ENCODE data around the gene BOLA2B.
"Not testable (repeated sequence)": the region's sequence is repeated elsewhere in the genome, so short reads cannot be mapped to it uniquely, and the experiment has no call there.

BOLA2B gene

GRCh38 chr16:30193615-30194014 lies at the start of gene BOLA2B, which contains the start of gene SLX1A:
Gene BOLA2B, minus strand, starts transcription at chr16:30193666. Its CDS starts 71 bp downstream, at chr16:30193595.
Gene SLX1A, plus strand, starts transcription at chr16:30193875. Its CDS starts 210 bp downstream, at chr16:30194085.
- peak; percentile 99 for FAIRE-seq
- not testable (repeated sequence) for DNase-seq (ENCODE audit: extremely low spot score, insufficient read length, low read depth)

- FAIRE-seq; DNase-seq (ENCODE audit: extremely low spot score, insufficient read length, low read depth): not testable (repeated sequence)
Observed at GRCh38 chr16:30217082-30217481, 23.6 kb upstream of the BOLA2B start.

- FAIRE-seq; DNase-seq (ENCODE audit: extremely low spot score, insufficient read length, low read depth): not testable (repeated sequence)
Observed at GRCh38 chr16:30211414-30211813, 17.9 kb upstream of the BOLA2B start.

- not testable (repeated sequence) for DNase-seq (ENCODE audit: extremely low spot score, insufficient read length, low read depth); FAIRE-seq
Observed at GRCh38 chr16:30209032-30209431, 15.6 kb upstream of the BOLA2B start.

- FAIRE-seq; DNase-seq (ENCODE audit: extremely low spot score, insufficient read length, low read depth): not testable (repeated sequence)
Observed at GRCh38 chr16:30207063-30207704, 13.7 kb upstream of the BOLA2B start.

- not testable (repeated sequence) for FAIRE-seq; DNase-seq (ENCODE audit: extremely low spot score, insufficient read length, low read depth)
Observed at GRCh38 chr16:30206252-30206651, 12.8 kb upstream of the BOLA2B start.

GRCh38 chr16:30205541-30206236 lies 12.2 kb upstream of the BOLA2B start:
- FAIRE-seq; DNase-seq (ENCODE audit: extremely low spot score, insufficient read length, low read depth): not testable (repeated sequence)

- not testable (repeated sequence) for DNase-seq (ENCODE audit: extremely low spot score, insufficient read length, low read depth); FAIRE-seq
Observed at GRCh38 chr16:30199608-30200343, 6.3 kb upstream of the BOLA2B start.

- not testable (repeated sequence) for DNase-seq (ENCODE audit: extremely low spot score, insufficient read length, low read depth); FAIRE-seq
Observed at GRCh38 chr16:30199049-30199448, 5.6 kb upstream of the BOLA2B start, which contains the start of gene SULT1A3. Gene SULT1A3, plus strand, starts transcription at chr16:30199255. Its CDS starts 1,474 bp downstream, at chr16:30200729.

GRCh38 chr16:30197001-30197400 lies 3.5 kb upstream of the BOLA2B start:
- not testable (repeated sequence) for FAIRE-seq

GRCh38 chr16:30194172-30194925 lies 883 bp upstream of the BOLA2B start:
- FAIRE-seq = peak; percentile 83

More at GRCh38 chr16:30197001-30197400, 3.5 kb upstream of the BOLA2B start:
- not testable (repeated sequence) for DNase-seq (ENCODE audit: extremely low spot score, insufficient read length, low read depth)

GRCh38 chr16:30193098-30193497 lies 368 bp downstream of the BOLA2B start:
- FAIRE-seq; DNase-seq (ENCODE audit: extremely low spot score, insufficient read length, low read depth): not testable (repeated sequence)

More at GRCh38 chr16:30194172-30194925, 883 bp upstream of the BOLA2B start:
- not testable (repeated sequence) for DNase-seq (ENCODE audit: extremely low spot score, insufficient read length, low read depth)

GRCh38 chr16:30191158-30191557 lies 2.3 kb downstream of the BOLA2B start:
- FAIRE-seq; DNase-seq (ENCODE audit: extremely low spot score, insufficient read length, low read depth): not testable (repeated sequence)

GRCh38 chr16:30187971-30188561 lies 5.4 kb downstream of the BOLA2B start:
- no peak for DNase-seq (ENCODE audit: extremely low spot score, insufficient read length, low read depth)
- FAIRE-seq = no peak

- DNase-seq (ENCODE audit: extremely low spot score, insufficient read length, low read depth) (no peak), FAIRE-seq (no peak)
Observed at GRCh38 chr16:30187556-30187865, 6.0 kb downstream of the BOLA2B start.

- FAIRE-seq = peak; percentile 56
Observed at GRCh38 chr16:30186782-30187555, 6.5 kb downstream of the BOLA2B start.

GRCh38 chr16:30186444-30186781 lies 7.1 kb downstream of the BOLA2B start:
- DNase-seq (ENCODE audit: extremely low spot score, insufficient read length, low read depth) (no peak), FAIRE-seq (no peak)

More at GRCh38 chr16:30186782-30187555, 6.5 kb downstream of the BOLA2B start:
- DNase-seq (ENCODE audit: extremely low spot score, insufficient read length, low read depth) = no peak

GRCh38 chr16:30185683-30186421 lies 7.6 kb downstream of the BOLA2B start:
- FAIRE-seq (peak; percentile 96), DNase-seq (ENCODE audit: extremely low spot score, insufficient read length, low read depth) (peak; percentile 69)
